Upper lobe of right lung (tissue), 1 donor: ENCODE data around the gene PLET1. TPM values are rescaled to one million over a fixed set of nuclear protein-coding genes. Genes with fewer than 3 reads are reported as not detected.

Experiments used
- ATAC-seq: fragments of 200-7000 bp; cut with Tn5 transposase; one replicate; pipeline ENCODE4 v1.9.1; 2020; ENCODE audit warnings: mild to moderate bottlenecking, moderate library complexity
- DNase-seq: peaks from one replicate; pipeline ENCODE4 v3.0.0-alpha.2; 2020
- H3K27ac ChIP-seq: fragments of 200-600 bp; one replicate; pipeline ENCODE4 v1.8.0; 2022
- H3K27me3 ChIP-seq: fragments of 200-600 bp; one replicate; pipeline ENCODE4 v1.8.0; 2022; ENCODE audit warnings: mild to moderate bottlenecking
- H3K36me3 ChIP-seq: fragments of 200-600 bp; one replicate; pipeline ENCODE4 v1.8.0; 2022
- H3K4me1 ChIP-seq: fragments of 200-600 bp; one replicate; pipeline ENCODE4 v1.8.0; 2022
- H3K4me3 ChIP-seq: fragments of 200-600 bp; one replicate; pipeline ENCODE4 v1.8.0; 2022; ENCODE audit warnings: mild to moderate bottlenecking
- H3K9me3 ChIP-seq: fragments of 200-600 bp; one replicate; pipeline ENCODE4 v1.8.0; 2022
- intact Hi-C: fragments of 100-400 bp; cut with DNase I; formaldehyde crosslinking; loops from one replicate; pipeline ENCODE4 v1.11.0; 2022
- total RNA-seq: library from RNA; stranded (reverse); fragmentation: NEBNext Ultra II Directional; extraction: Animal tissue kit (Norgen Biotek cat#: 25700); gene quantifications from one replicate; pipeline ENCODE4 v1.2.1, GENCODE V29; 2021
- TF ChIP-seq, protein P1 (sequence below): fragments of 200-600 bp; IDR thresholded peaks from one replicate; pipeline ENCODE4 v1.8.0; 2022; ENCODE audit warnings: antibody characterized with exemption
- donor health status: DM: no; HTN: yes; CAD: no; lungs with severe emphysema.

PLET1 gene
- total RNA-seq, 1 donor from 2014 or later: not detected

DNA sequence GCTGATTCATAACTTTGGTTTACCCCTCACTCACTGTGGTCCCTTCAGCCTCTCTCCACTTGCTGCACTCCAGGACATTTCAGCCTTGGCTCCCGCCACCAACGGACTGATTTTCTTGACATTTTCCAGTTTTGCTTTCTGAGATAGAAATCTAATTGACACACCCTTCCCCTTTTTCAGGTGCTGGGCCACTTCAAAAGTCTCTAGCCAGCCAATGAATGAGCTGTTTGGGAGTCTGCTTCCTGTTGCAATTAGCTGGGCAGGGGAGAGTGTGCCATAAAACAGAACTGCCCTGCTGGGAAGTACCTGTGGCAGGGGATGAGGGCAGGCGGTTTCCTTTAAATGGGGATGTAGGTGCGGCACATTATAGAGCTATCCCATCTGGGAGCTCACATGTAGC lies 21.1 kb upstream of the PLET1 start:
- no peak for ATAC-seq
- Histone ChIP-seq H3K4me3 (no peak overlapping the region), H3K9me3 (no peaks in the 10 kb centered on the region), H3K27me3 (no peaks in the 10 kb centered on the region), H3K4me1 (no peaks in the 10 kb centered on the region), H3K36me3 (no peaks in the 10 kb centered on the region), H3K27ac (no peak overlapping the region)
- TF ChIP-seq, protein P1, sequence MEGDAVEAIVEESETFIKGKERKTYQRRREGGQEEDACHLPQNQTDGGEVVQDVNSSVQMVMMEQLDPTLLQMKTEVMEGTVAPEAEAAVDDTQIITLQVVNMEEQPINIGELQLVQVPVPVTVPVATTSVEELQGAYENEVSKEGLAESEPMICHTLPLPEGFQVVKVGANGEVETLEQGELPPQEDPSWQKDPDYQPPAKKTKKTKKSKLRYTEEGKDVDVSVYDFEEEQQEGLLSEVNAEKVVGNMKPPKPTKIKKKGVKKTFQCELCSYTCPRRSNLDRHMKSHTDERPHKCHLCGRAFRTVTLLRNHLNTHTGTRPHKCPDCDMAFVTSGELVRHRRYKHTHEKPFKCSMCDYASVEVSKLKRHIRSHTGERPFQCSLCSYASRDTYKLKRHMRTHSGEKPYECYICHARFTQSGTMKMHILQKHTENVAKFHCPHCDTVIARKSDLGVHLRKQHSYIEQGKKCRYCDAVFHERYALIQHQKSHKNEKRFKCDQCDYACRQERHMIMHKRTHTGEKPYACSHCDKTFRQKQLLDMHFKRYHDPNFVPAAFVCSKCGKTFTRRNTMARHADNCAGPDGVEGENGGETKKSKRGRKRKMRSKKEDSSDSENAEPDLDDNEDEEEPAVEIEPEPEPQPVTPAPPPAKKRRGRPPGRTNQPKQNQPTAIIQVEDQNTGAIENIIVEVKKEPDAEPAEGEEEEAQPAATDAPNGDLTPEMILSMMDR: no peak
- intact Hi-C loops: loop anchor here (2.0 to 10.0 kb wide), 2 partner anchors 61 to 273 kb away; no protein-coding TSS in a partner anchor
- no peak for DNase-seq

DNA sequence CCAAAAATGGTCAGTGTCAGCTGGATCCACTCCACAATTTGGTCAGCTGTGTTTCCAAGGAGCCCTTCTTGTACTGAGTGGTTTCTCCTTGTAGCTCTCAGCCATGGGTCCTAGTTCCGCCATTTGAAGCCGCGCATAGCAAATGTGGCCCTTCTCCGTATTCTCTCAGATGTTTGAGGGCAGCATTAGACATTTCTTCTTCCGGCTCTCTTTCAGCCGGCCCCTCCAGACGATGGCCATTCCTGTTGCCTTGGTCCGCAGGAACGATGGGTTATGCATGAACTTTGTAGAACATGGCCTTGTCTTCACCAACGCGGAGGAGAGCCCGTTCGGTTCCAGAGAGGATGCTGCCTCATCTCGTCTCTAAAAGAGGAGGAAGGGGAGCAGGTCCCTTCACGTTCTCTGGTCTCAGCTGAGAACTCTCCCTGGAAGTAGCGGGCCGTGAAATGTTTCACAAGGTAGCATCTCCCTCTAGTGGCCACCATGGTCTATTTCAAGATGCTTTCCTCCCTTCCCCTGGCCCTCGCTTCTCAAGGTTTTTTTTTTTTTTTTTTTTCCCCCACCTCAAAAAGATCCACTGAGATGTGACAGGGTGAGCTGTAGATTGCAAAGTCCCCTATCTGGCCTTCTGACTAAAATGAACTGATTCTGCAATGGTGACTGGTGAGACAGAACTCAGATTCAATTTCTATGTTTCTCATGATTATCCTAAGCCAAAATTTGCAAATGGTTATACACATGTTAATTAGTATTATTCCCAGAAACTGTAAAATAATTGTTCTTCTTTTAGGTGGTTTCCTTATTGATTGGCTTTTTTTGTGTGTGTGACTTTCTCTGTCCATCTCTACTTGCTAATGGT lies 19.8 kb upstream of the PLET1 start:
- Histone ChIP-seq H3K36me3 (no peaks in the 10 kb centered on the region), H3K9me3 (no peaks in the 10 kb centered on the region), H3K27ac (no peak overlapping the region), H3K27me3 (no peaks in the 10 kb centered on the region), H3K4me1 (no peaks in the 10 kb centered on the region), H3K4me3 (peak overlapping the region; percentile 51)
- TF ChIP-seq, protein P1: peak; percentile 64
- ATAC-seq: peak; percentile 95
- DNase-seq: peak; percentile 66
- intact Hi-C loops: loop anchor here (2.0 to 10.0 kb wide), 2 partner anchors 60 to 274 kb away; no protein-coding TSS in a partner anchor

DNA sequence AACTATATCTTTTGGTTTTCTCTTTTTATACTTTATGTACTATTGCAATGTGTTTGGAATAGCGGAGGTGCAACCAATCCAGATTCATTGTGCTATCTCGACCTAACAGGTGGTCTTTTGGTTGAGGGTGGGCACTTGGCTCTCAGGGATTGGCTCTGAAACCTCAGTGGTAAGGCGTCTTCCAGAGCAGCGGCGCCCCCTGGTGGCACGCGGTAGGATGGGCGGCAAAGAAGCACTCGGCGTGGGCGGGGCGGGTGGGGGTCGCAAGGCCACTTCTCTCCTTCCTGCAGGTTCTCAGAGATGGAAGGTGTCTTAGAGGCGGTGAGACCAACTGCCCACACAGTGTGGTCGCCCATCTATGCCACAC lies 19.2 kb upstream of the PLET1 start:
- Histone ChIP-seq H3K27ac (no peak overlapping the region), H3K4me3 (peak overlapping the region; percentile 51), H3K9me3 (no peaks in the 10 kb centered on the region), H3K36me3 (no peaks in the 10 kb centered on the region), H3K4me1 (no peaks in the 10 kb centered on the region), H3K27me3 (no peaks in the 10 kb centered on the region)
- TF ChIP-seq, protein P1: peak; percentile 88
- intact Hi-C loops: loop anchor here (2.0 to 10.0 kb wide), 2 partner anchors 59 to 275 kb away; no protein-coding TSS in a partner anchor
- ATAC-seq (peak; percentile 89), DNase-seq (peak; percentile 87)

DNA sequence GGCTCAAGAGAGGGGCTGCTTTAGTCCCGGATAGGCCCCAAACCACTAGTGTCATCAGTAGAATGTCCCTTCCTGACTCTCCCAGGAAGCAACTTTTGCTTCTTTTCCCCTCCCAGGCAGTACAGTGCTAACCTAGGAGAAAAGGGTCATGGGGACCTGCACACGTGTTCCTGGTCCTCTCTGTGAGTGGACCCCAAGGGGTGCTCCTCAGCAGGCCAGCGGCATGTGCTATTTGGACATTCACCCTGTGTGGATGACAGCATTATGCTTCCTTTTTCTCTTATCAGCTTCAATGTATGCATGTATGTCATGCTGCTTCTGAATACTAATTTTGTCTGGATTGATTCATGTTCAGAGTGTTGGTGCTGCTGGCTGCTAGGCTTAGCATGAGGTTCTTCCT lies 18.1 kb upstream of the PLET1 start:
- ATAC-seq: no peak
- Histone ChIP-seq H3K4me3 (no peak overlapping the region), H3K9me3 (no peaks in the 10 kb centered on the region), H3K27me3 (no peaks in the 10 kb centered on the region), H3K36me3 (no peaks in the 10 kb centered on the region), H3K27ac (no peak overlapping the region), H3K4me1 (no peaks in the 10 kb centered on the region)
- intact Hi-C loops: no loop called here
- DNase-seq: no peak
- TF ChIP-seq, protein P1: no peak

DNA sequence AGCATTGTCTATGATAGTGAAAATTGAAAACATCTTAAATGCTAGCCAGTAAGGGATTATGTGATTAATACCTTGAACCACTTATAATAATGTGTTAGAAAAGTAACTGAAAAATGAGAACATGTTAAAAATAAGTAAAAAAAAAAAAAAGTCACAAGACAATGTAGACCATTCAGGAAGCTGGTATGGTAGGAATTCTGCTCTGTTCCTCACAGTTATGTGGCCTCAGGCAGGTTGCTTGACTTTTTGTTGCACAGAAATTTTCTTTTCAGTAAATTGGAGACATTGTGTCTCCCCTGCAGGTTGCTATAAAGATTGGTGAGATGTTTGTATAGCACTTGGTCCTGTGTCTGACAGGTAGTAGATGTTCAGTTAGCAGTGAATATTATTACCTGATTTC lies 17.3 kb upstream of the PLET1 start:
- no peaks in the 10 kb centered on the region for H3K9me3 ChIP-seq
- ATAC-seq (no peak), DNase-seq (no peak)
- H3K27ac ChIP-seq: no peak overlapping the region
- no peaks in the 10 kb centered on the region for H3K36me3 ChIP-seq
- intact Hi-C loops: no loop called here
- H3K27me3 ChIP-seq: no peaks in the 10 kb centered on the region
- TF ChIP-seq, protein P1: no peak
- H3K4me1 ChIP-seq: no peaks in the 10 kb centered on the region
- no peak overlapping the region for H3K4me3 ChIP-seq
